ENCODE measurements around the gene ANKRD33B.

The ANKRD33B gene

DNA sequence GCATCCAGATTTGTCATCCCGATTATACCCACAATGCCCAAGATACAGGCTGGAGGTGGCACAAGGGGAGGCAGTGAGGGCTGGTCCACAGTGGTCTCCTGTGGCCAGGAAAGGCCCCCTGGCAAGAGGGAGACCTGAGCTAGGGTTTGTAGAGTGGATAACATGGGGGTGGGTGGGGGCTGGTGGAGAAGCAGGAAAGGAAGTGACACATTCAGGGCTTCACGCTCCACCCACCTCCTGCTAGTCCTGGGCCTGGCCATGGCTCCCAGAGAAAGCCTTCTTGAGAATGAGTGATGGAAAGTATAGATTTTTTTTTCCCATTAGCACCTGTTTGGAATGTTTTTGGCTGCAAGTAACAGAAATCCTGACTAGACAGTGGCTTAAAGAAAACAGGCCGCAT is 81.3 kb downstream of the ANKRD33B start:
- TF ChIP-seq, protein P1, sequence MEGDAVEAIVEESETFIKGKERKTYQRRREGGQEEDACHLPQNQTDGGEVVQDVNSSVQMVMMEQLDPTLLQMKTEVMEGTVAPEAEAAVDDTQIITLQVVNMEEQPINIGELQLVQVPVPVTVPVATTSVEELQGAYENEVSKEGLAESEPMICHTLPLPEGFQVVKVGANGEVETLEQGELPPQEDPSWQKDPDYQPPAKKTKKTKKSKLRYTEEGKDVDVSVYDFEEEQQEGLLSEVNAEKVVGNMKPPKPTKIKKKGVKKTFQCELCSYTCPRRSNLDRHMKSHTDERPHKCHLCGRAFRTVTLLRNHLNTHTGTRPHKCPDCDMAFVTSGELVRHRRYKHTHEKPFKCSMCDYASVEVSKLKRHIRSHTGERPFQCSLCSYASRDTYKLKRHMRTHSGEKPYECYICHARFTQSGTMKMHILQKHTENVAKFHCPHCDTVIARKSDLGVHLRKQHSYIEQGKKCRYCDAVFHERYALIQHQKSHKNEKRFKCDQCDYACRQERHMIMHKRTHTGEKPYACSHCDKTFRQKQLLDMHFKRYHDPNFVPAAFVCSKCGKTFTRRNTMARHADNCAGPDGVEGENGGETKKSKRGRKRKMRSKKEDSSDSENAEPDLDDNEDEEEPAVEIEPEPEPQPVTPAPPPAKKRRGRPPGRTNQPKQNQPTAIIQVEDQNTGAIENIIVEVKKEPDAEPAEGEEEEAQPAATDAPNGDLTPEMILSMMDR (IDR thresholded peaks at IDR 0.05; ENCODE audit: control insufficient read depth, extremely low read depth, insufficient read depth), result no peak
- DNase-seq (ENCODE audit: low read depth), result no peak
- H3K4me3 ChIP-seq (ENCODE audit: low read depth, low read length), result no peak overlapping the region

DNA sequence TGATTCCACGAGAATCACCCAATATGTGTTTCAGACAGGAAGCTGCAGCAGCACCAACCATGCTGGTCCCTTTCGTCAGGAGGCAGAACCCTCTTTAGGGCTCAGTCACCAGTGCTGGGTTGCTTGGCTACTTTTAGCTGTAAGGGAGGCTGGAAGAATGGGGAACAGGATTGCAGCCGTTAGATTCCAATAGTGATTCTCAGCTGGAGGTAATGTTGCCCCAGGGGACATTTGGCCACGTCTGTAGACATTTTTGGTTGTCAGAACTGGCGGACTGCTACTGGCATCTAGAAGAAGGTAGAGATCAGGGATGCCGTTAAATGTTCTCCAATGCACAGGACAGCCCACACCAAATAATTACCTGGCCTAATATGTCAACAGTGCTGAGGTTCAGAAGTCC is 81.8 kb downstream of the ANKRD33B start:
- H3K4me3 ChIP-seq (ENCODE audit: low read depth, low read length), result no peak overlapping the region
- TF ChIP-seq, protein P1 (IDR thresholded peaks at IDR 0.05; ENCODE audit: control insufficient read depth, extremely low read depth, insufficient read depth), result no peak
- DNase-seq (ENCODE audit: low read depth), result no peak

DNA sequence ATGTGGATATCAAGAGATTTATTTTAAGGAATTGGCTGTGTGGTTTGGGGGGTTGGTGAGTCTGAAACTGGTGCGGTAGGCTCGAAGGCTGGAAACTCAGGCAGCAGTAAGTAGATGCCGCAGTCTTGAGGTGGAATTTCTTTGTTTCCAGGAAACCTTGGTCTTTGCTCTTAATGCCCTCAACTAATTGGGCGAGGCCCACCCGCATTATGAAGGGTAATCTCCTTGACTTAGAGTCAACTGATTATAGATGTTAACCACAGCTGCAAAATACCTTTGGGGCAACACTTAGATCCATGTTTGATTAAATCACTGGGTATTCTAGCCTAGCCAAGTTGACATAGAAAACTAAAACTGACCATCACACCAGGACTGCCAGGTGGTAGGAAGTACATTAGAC is 83.8 kb downstream of the ANKRD33B start:
- TF ChIP-seq, protein P1 (IDR thresholded peaks at IDR 0.05; ENCODE audit: control insufficient read depth, extremely low read depth, insufficient read depth), result no peak
- no peak overlapping the region for H3K4me3 ChIP-seq (ENCODE audit: low read depth, low read length)
- no peak for DNase-seq (ENCODE audit: low read depth)

DNA sequence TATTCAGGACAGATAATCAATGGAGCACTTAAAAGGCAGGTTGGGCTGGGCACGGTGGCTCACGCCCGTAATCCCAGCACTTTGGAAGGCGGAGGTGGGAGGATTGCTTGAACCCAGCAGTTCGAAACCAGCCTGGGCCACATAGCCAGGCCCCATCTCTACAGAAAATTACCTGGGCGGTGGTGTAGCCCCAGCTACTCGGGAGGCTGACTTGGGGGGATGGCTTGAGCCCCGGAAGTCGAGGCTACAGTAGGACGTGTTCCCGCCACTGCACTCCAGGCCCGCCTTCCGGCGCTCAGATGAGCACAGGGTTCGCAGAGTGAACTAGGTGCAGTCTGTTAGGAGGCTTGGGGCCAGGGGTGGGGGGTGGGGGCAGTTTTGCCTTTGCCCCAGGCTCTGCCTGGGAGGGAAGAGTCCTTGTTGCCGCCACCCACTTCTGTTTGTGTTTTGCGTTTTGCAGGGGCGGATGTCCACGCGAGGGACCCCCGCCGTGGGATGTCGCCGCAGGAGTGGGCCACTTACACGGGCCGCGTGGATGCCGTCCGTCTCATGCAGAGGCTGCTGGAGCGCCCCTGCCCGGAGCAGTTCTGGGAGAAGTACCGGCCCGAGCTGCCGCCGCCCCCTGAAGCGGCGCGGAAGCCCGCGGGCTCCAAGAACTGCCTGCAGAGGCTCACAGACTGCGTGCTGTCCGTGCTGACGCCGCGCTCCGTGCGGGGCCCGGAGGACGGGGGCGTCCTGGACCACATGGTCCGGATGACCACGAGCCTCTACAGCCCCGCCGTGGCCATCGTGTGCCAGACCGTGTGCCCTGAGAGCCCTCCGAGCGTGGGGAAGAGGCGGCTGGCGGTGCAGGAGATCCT is 85.2 kb downstream of the ANKRD33B start:
- TF ChIP-seq, protein P1 (IDR thresholded peaks at IDR 0.05; ENCODE audit: control insufficient read depth, extremely low read depth, insufficient read depth), result no peak
- H3K4me3 ChIP-seq (ENCODE audit: low read depth, low read length), result no peak overlapping the region
- no peak for DNase-seq (ENCODE audit: low read depth)

DNA sequence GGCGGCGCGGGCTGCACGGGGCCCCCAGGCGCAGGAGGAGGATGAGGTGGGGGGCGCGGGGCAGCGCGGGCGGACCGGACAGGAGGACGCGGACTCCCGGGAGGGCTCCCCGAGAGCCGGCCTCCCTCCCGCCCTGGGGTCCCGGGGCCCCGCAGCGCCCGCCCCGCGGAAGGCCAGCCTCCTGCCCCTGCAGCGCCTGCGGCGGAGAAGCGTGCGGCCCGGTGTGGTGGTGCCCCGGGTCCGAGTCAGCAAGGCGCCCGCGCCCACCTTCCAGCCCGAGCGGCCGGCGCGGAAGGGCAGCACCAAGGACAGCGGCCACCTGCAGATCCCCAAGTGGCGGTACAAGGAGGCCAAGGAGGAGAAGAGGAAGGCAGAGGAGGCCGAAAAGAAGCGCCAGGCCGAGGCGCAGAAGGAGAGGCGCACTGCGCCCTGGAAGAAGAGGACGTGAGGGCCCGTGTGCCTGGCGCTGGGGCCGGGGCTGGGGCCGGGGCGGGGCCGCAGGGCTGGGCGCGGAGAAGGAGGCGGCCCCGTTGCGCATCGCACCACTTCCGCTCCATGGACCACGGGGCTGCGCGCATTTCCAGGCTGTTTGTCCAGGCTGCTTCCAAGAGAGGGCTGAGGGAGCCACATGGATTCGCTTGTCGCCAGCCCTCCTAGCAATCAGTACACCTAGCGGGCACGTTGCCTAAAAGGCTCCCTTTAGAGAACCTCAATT is 86.0 kb downstream of the ANKRD33B start:
- TF ChIP-seq, protein P1 (IDR thresholded peaks at IDR 0.05; ENCODE audit: control insufficient read depth, extremely low read depth, insufficient read depth), result no peak
- H3K4me3 ChIP-seq (ENCODE audit: low read depth, low read length), result no peak overlapping the region

DNA sequence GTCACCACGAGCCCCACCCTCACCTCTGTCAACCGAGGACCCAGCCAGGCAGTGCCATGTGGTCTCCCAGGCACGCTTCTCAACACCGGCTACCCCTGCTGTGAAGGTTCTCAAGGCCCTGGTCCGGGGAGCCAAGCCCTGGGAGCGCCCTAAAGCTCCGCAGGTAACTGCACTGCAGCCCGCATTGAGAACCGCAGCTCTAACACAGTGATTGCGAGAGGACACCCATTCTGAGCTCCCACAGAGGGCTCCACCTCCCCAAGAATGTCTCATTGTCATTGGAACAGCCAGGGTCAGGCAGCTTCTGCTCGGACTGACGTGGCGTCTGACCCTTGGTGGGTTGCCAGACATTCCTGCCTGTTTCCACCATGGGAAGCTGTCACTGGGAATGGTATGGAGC is 88.3 kb downstream of the ANKRD33B start:
- no peak for DNase-seq (ENCODE audit: low read depth)
- TF ChIP-seq, protein P1 (IDR thresholded peaks at IDR 0.05; ENCODE audit: control insufficient read depth, extremely low read depth, insufficient read depth), result no peak

More for the DNA sequence above, 86.0 kb downstream of the ANKRD33B start:
- no peak for DNase-seq (ENCODE audit: low read depth)

More for the DNA sequence above, 88.3 kb downstream of the ANKRD33B start:
- H3K4me3 ChIP-seq (ENCODE audit: low read depth, low read length), result no peak overlapping the region

Data from LNCaP clone FGC (cell line).